NCI-H2107 treated with DMSO at 0.1 percent for 48 hours (cell line): Measurements from ENCODE around the gene NMT2.

Experiments used
- DNase-seq: peaks from one replicate; lab custom pipeline; 2025; ENCODE audit not compliant: unreplicated experiment; lab: John Stamatoyannopoulos, UW

Gene NMT2

GRCh38 chr10:15146366-15146765 is 22.1 kb downstream of the NMT2 start:
- no peak for DNase-seq

DNA sequence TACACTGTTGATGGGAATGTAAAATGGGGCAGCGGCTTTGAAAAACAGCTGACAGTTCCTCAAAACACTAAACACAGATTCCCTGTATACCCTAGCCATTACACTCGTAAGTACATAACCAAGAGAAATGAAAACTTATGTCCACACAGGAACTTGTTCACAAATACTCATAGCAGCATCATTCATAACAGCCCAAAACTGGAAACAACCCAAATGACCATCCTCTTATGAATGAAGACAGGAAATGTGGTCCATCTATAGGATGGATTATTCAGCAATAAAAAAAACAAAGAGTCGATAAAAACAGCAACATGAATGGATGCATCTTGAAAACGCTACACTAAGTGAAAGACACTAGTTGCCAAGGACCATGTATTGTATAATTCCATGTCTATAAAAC is 23.7 kb downstream of the NMT2 start:
- no peak for DNase-seq

DNA sequence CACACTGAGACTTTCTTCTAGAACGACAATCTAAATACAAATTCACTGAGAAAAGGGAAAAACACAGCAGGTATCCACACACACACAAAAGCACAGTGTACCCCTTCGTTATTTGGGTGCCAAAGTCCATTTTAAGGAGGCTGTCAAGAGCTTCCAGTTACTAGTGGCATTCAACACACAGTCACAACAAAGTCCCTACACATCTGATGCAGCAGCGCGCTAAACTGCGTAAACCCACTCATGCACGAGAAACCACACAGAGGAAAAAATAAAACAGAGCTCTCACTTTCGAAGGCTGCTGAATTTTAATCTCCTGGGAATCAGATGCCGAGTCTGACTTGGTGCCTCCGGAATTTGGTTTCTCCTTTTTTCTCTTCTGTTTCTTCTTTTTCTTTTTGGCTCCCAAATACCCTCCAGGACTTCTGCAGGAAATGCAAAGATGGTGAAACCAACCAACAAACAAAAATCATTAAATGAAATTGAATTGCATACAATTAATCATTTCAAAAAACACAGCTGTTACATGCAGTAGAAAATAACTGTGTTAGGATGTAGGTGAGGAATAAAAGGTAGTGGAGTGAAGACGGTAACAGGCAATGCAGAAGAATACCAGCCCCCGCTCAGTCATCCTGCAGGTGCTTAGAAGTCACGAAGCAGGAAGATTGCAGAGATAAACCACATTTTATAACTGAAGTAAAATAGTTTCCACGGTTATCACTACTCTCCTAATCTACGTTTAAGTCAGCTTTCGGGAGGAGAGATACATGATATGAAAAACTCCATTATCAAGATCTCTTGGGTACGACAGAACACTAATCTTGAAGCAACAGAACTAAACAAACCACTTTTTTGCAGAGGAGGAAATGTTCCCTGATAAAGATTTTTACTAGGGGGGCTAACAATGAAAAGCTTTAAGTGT is 27.1 kb downstream of the NMT2 start:
- DNase-seq = no peak

DNA sequence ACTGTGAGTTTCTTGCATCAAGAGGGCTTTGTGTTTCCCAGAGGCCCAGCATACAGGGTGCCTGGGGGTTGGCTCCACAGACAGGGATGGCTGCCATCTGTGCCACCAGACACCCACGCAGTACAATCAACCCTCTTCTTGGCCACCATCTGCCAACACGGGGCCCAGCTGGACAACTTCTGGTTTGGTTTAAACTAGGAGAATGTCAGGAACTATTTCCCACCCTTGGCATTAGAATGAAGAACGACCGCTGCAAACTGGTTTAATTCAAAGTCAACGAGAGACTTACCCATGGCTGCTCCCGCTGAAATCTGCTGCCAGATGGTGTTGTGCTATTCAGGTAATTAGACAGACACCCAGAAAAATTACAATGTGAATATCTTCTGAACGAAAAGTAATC is 27.8 kb downstream of the NMT2 start:
- DNase-seq = no peak

DNA sequence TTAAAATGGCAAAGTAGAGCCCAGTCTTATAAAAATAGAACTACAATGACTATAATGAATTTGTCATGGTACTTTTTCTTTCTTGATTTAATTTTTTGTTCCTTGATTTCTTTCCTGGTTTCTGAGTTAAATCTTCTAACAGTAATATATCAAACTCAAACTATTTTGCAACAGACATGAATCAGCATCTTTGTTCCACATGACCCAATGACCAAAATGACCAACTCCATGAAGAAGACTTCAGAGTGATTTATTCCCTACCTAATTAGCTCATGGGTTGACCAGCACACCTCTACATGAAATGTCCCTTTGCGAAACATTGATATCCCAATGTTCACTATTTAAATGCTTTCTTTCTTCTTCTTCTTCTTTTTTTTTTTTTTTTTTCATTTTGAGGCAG is 30.9 kb downstream of the NMT2 start:
- DNase-seq = no peak

- DNase-seq = no peak
Observed at GRCh38 chr10:15137036-15137359, 31.5 kb downstream of the NMT2 start.

DNA sequence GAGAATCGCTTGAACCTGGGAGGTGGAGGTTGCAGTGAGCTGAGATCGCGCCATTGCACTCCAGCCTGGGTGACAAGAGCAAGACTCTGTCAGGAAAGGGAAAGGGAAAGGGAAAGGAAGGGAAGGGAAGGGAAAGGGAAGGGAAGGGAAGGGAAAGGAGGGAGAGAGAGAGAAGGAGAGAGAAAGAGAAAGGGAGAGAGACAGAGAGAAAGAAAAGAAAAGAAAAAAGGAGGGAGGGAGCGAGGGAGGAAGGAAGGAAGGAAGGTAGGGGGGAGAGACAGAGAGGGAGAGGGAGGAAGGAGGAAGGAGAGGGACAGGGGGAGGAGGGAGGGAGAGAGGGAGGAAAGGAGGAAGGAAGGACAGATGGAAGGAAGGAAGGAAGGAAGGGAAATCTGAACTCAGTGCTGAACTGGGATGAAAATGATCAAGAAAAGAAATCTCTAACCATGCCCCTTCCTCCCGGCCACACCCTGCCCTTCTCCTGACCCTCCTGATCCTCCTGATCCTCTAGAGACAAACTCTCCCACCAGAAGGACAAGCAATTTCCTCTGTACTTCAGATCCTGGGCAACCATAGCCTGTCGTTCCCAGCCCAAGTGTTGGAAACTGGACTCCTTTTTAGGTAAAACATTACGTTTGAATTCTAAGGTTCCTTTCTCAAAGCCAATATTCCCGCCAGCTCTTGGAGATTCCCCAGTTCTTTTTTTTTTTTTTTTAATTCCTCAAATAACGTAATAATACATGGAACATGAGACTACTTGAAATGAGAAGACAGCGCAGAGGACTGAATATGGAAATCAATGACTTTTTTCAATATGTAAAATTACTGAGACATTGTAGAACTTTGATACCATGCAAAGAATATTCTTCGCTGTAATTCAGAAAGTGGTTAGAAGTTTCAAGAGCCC is 32.1 kb downstream of the NMT2 start:
- no peak for DNase-seq

DNA sequence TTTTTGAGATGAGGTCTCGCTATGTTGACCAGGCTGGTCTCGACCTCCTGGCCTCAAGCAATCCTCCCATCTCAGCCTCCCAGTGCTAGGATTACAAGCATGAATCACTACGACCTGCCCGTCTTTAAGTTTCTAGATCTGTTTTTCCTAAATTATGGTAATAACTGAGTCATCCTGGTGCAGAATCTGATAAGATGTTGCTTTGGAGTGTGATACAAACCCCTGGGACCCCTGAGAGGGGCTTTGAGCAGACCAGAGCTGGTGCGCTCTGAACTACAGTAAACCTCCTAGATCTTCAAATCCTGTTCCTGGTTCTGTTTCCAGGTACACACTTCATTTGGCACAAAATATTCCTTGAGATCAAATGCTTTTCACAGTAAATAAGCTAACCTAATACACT is 37.2 kb downstream of the NMT2 start:
- DNase-seq = no peak

- DNase-seq = no peak
Observed at GRCh38 chr10:15124908-15125307, 43.6 kb downstream of the NMT2 start.

DNA sequence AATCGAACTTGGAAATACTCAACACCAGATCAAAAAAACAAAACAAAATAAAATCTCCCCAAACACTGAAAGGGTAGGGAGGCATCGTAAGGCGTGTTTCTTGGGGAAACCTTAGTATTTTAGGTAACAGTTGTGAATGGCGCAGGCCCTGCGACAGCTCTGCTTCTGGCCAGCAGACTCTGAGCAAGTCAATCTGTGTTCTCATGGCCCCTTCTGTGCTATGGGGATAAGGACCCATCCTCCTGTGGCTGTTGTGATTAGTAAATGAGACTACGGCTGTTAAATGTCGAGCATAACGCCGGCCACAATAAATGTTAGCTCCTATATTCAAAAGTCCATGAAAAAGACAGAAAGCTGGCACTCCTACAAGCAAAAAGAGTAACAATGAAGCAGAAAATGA is 44.3 kb downstream of the NMT2 start:
- no peak for DNase-seq

DNA sequence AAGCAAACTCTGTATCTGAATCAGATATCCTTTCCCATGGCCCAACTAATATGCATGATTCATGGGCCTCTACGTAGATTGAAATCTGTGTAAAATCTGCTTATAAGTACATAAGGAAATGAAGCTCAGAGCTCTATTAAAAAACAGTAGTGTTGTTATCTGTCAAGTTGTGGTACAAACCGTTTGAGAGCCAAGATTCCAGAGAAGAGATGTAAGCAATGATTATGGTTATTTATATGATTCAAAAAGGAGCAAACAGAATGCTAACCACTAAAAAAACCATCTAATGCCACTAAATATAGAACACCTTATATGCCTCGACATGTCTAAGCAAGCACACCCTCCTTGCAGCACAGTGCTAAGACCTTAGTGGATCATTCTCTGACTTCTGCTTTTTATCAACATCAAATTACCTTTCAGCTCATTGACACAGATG is 44.7 kb downstream of the NMT2 start:
- DNase-seq = no peak

DNA sequence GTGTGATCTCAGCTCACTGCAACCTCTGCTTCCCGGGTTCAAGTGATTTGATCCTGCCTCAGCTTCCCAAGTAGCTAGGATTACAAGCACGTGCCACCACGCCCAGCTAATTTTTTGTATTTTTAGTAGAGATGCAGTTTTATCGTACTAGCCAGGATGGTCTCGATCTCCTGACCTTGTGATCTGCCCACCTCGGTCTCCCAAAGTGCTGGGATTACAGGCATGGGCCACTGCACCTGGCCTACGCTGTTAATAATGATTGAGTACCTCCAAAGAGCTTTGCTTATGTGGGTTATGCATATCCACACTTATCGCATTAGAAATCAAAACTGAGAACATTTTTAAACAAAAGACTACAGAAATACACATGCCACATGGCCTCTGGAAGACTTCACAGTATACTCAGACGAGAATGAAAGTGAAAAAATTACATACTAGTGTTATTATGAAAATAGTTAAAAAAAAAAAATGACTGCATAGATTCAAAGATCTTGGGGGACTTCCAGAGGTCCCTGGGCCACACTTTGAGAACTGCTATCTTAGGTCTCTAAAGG is 45.9 kb downstream of the NMT2 start:
- no peak for DNase-seq

GRCh38 chr10:15121707-15122106 is 46.8 kb downstream of the NMT2 start:
- DNase-seq = no peak

GRCh38 chr10:15120523-15120922 is 48.0 kb downstream of the NMT2 start:
- DNase-seq = no peak

DNA sequence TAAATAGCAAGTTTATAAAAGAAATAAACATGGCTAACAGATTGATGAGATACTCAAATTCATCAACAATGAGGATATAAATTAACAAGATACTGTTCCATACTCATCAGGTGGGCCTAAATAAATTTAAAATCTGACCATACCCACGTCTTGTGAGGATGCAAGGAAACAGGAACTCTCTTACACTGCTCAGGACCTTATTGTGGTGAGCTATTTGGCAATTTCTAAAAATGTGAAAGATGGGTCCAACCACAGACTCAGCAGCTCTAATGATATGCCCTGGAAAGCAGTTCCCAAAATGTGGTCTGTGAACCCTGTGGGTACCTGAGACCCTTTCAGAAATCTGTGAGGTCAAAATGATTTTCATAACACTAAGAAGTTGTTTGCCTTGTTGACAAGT is 49.9 kb downstream of the NMT2 start:
- no peak for DNase-seq

- no peak for DNase-seq
Observed at GRCh38 chr10:15116225-15116624, 52.3 kb downstream of the NMT2 start.

DNA sequence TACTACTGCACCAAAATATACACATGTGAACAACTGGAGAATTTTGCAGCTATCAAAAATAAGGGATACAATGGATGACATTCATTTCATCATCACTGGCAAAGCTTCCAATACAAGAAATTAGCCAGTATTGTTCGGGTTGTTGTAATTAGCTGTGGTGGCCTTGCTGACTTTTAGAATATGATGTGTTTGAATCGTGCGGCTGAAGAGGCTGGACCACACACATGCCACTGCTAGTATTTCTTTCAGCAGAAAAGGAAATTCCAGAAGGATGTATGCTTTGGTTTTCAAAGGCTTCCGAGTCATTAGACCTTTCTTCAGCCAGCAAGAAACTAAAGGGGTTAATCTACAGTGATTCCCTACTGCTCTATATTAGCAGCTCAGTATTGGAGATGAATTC is 54.7 kb downstream of the NMT2 start:
- DNase-seq = no peak

- no peak for DNase-seq
Observed at GRCh38 chr10:15112657-15113056, 55.8 kb downstream of the NMT2 start.

DNA sequence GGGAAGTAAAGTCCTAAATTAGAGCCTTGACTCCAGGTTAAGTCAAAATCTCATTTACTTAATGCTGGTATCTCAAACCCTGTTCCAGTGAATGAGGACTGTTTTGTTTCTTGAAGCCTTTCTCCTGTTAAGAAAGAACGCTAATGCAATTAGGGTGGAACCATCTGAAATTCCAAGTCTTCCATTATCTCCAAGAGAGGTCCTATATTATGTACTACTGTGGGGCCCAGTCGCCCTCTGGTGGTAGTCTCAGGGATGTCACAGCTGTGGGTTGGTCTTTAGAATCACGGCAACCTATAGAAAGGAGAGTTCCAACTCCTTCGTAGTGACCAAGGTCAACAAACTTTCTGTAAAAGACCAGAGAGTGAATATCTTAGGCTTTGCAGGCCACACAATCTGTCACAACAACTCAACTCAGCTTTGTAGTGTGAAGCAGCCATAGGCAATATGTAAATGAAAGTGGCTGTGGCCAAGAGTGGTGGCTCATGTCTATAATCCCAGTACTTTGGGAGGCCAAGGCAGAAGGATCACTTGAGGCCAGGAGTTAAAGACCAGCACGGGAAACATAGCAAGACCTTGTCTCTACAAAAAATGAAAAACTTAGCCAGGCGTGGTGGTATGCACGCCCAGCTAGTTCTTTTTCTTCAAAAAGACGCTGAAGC is 62.0 kb downstream of the NMT2 start:
- no peak for DNase-seq

DNA sequence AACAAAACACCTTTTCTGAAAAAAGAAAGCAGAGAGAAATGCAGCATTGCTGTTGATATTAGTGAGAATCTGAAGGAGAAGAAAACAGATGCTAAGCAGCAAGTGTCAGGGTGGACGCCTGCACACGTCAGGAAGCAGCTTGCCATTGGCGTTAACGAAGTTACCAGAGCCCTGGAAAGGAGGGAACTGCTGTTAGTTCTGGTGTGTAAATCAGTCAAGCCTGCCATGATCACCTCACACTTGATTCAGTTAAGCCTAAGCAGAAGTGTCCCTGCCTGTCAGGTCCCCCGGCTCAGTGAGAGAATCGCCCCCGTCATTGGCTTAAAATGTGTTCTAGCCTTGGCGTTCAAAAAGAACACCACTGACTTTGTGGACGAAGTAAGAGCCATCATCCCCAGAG is 65.0 kb downstream of the NMT2 start:
- DNase-seq = no peak

DNA sequence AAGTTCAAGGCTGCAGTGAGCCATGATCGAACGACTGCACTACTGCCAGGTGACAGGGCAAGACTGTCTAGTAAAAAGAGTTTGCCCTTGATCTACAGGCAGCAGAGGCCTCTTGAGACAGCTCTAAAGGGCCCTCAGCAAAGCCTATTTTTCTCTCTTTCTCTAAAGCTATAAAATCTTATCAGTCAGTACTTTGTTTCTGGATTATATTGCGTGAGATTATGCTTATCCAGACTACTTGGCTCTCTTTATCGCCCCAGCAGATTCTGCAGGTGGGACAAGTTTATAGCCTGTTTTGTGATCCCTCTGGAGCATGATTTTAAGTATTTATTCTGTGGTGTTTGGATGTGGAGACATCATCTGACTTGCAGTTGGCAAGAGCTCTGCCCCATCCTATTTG is 68.6 kb downstream of the NMT2 start:
- DNase-seq = no peak
